Heart left ventricle (tissue), 13 donors: ENCODE results near the gene HPS5.

Experiments
- CTCF ChIP-seq, 12 donors: fragments of 200-600 bp; sonication (generic) in 4 of 12; IDR thresholded peaks; one replicate each; pipeline versions ENCODE4 v1.5.0 to v1.8.0; 2018 to 2022; ENCODE audit warnings: antibody characterized with exemption in 12 of 12, mild to moderate bottlenecking in 5 of 12
- POLR2A ChIP-seq, 2 donors: fragments of 450-650 bp; IDR thresholded peaks; one replicate each; pipeline ENCODE4 v1.6.1; 2017; ENCODE audit warnings: antibody characterized with exemption in 2 of 2, mild to moderate bottlenecking in 2 of 2, moderate library complexity in 2 of 2
- donor health status: ischemic (EF 13 %, LVEDD 7.1; RV severe dilation, severe dysfunction).
- donor health status: DM: no; HTN: yes; CAD: no.
- donor health status: DM: no; HTN: no; CAD: no.
- donor health status: ischemic (EF 25% LVEDD 6.9; RV normal size, moderate dysfunction).
- donor health status: ischemic (EF 25% LVEDD 5.7; RV mildly dilated, moderate dysfunction).
- donor health status: ischemic (EF 35%, LVEDD 5.7; RV mildly dilated, moderate dysfunction).
- donor health status: nonischemic (EF 11% LVEDD 7.7; RV severe dilation, severe dysfunction).
- donor health status: DM: yes; HTN: yes; CAD: no.
- donor health status: PGD.
- donor health status: ischemic (EF 29% LVEDD 5.4; RV normal size, mild dysfunction).
- donor health status: nonischemic (EF 23%, LVEDD 6.1; RV moderate dilation, normal function).

- TF ChIP-seq CTCF (IDR thresholded peaks at IDR 0.05) (no peak), POLR2A (IDR thresholded peaks at IDR 0.05) (no peak)
Observed at GRCh38 chr11:18361154-18361553, 39.2 kb upstream of the HPS5 start.
